GM13977 (cell line): Measurements from ENCODE around the gene GUK1.

Experiments used
- DNase-seq: peaks from one replicate; pipeline ENCODE4 v3.0.0; 2012; ENCODE audit warnings: low spot score
- in situ Hi-C: fragments of 300-500 bp; cut with MboI; formaldehyde crosslinking; loops from one replicate; pipeline ENCODE4 v1.12.0; 2022; ENCODE audit warnings: low sequenced_read_pairs, low pct_unique_long_range_greater_than_20kb, mixed read lengths, inconsistent platforms; ENCODE audit not compliant: unreplicated experiment
- TF ChIP-seq, protein P1 (sequence below): IDR thresholded peaks from 2 replicates; pipeline ENCODE4 v1.5.1; 2012; ENCODE audit warnings: mild to moderate bottlenecking, control low read depth; ENCODE audit not compliant: insufficient read depth; ENCODE audit errors: extremely low read depth, missing control alignments

Gene GUK1

DNA sequence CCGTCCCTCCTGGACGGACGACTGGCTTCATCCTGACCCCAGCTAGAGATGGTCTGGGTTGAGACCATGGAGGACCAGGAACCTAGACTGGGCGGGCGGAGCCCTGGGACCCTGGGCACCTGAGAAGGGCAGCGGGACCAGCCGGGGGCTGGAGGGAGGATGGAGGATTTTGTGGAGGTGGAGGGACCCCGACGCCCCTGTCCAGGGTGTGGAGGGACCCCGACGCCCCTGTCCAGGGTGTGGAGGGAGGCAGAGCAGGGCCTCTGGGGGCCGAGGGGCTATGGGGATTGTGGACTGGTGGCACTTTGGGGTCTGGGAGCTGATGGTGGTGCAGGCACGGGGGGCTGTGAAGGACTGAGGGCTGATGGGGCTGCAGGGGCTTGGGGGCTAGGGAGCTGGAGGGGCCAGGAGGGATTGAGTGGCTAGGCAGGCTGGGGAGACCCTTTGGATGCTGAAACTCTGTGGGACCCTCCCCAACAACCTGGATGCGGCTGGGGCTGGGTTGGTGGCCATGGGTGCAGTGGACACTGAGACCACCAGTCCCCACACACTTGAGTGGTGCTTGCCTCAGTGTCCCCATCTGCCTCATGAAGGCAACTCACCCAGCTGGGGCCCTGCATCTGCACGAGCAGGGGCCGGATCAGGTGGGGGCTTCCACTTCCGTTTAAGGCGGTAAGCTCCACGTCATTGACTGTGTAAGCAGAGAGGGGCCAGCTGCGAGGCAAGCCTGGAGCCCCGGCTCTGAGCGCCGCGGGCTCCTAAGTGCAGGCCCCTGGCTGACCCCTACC lies 17.1 kb downstream of the GUK1 start:
- TF ChIP-seq, protein P1, sequence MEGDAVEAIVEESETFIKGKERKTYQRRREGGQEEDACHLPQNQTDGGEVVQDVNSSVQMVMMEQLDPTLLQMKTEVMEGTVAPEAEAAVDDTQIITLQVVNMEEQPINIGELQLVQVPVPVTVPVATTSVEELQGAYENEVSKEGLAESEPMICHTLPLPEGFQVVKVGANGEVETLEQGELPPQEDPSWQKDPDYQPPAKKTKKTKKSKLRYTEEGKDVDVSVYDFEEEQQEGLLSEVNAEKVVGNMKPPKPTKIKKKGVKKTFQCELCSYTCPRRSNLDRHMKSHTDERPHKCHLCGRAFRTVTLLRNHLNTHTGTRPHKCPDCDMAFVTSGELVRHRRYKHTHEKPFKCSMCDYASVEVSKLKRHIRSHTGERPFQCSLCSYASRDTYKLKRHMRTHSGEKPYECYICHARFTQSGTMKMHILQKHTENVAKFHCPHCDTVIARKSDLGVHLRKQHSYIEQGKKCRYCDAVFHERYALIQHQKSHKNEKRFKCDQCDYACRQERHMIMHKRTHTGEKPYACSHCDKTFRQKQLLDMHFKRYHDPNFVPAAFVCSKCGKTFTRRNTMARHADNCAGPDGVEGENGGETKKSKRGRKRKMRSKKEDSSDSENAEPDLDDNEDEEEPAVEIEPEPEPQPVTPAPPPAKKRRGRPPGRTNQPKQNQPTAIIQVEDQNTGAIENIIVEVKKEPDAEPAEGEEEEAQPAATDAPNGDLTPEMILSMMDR = no peak
- DNase-seq = no peak
- in situ Hi-C loops = no loop called here

DNA sequence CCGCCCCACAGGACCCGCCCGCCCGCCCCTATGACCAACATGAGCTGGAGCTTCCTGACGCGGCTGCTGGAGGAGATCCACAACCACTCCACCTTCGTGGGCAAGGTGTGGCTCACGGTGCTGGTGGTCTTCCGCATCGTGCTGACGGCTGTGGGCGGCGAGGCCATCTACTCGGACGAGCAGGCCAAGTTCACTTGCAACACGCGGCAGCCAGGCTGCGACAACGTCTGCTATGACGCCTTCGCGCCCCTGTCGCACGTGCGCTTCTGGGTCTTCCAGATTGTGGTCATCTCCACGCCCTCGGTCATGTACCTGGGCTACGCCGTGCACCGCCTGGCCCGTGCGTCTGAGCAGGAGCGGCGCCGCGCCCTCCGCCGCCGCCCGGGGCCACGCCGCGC lies 17.6 kb downstream of the GUK1 start:
- in situ Hi-C loops = no loop called here
- TF ChIP-seq, protein P1 = no peak
- DNase-seq = no peak

DNA sequence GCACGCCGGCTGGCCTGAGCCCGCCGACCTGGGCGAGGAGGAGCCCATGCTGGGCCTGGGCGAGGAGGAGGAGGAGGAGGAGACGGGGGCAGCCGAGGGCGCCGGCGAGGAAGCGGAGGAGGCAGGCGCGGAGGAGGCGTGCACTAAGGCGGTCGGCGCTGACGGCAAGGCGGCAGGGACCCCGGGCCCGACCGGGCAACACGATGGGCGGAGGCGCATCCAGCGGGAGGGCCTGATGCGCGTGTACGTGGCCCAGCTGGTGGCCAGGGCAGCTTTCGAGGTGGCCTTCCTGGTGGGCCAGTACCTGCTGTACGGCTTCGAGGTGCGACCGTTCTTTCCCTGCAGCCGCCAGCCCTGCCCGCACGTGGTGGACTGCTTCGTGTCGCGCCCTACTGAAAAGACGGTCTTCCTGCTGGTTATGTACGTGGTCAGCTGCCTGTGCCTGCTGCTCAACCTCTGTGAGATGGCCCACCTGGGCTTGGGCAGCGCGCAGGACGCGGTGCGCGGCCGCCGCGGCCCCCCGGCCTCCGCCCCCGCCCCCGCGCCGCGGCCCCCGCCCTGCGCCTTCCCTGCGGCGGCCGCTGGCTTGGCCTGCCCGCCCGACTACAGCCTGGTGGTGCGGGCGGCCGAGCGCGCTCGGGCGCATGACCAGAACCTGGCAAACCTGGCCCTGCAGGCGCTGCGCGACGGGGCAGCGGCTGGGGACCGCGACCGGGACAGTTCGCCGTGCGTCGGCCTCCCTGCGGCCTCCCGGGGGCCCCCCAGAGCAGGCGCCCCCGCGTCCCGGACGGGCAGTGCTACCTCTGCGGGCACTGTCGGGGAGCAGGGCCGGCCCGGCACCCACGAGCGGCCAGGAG lies 18.3 kb downstream of the GUK1 start:
- in situ Hi-C loops = no loop called here
- no peak for DNase-seq
- TF ChIP-seq, protein P1 = no peak

DNA sequence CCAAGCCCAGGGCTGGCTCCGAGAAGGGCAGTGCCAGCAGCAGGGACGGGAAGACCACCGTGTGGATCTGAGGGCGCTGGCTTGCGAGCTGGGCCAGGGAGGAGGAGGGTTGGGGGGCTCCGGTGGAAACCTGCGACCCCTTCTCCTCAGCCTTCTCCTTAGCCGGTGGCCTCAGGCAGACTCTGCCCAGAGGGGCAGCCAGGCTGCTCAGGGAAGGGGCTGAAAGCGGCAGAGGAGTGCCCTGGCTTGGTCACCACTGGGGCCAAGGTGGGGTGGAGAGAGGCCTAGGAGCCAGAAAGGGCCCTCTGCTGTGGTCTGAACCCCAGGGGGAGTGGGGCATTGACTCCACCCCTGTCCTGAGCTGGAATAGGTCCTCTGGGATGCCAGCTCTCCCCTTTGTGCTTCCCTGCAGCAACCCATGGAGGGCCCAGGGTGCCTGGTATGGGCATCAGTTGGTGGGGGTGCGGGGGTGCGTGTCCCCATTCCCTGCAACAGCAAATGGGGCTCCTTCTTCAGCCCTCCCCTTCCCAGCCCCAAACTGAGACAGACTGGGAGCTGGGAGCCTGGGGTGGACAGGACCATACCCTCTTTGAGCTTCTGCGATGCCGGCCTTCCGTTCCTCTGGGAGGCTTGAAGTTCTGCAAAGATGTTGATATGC lies 19.1 kb downstream of the GUK1 start:
- TF ChIP-seq, protein P1 = no peak
- DNase-seq = no peak
- in situ Hi-C loops = no loop called here

DNA sequence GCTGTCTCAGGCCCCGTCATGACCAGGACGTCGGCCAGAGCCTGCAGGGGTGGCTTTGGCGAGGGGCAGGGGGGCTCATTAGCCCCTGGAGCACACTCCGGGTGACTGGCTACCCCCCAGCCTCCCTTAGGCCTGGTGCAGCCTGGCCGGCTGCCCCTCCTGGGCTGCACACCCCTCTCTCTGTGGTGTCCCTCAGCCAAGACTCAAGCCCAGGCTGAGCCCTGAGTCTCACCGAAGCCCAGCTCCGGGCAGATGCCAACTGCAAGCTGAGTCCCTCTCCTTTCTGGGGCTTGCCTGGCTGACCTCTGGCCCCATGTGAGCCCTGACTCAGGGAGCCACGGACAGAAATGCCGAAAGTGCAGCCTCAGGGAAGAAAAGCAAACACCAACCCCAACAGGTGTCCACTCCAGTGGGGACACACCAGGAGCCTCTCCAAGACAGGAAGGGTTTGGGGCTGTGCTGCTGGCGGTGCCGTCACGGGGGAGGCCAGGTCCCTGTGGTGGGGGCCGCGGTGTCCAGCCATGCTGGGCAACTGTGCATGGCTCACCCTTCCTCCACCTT lies 20.2 kb downstream of the GUK1 start:
- in situ Hi-C loops = no loop called here

DNA sequence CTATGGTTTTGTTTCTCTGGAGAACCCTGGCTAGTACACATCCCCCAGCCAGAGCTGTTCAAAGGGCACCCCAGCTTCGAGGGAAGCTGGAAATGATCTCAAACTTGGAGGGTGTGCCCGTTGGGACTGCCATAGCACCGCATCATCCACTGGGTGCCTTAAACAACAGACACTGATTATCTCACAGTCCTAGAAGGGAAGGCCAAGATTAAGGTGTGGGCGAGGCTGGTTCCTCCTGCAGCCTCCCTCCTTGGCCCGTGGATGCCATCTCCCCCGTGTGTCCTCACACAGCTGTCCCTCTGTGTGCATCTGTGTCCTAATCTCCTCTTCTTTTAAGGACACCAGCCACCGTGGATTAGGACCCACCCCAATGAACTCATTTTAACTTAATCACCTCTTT lies 21.3 kb downstream of the GUK1 start:
- DNase-seq = no peak
- TF ChIP-seq, protein P1 = no peak
- in situ Hi-C loops = no loop called here

More for the DNA sequence above, 20.2 kb downstream of the GUK1 start:
- TF ChIP-seq, protein P1 = no peak
- DNase-seq = no peak
